GM23338 (cell line): ENCODE measurements around the gene TLNRD1. TPM values are rescaled to one million over a fixed set of nuclear protein-coding genes. Genes with fewer than 3 reads are reported as not detected.

Experiments
- ATAC-seq: fragments of 200-7000 bp; cut with Tn5 transposase; 3 replicates; pipeline ENCODE4 v1.9.1; 2020
- DNase-seq: peaks from one replicate; pipeline ENCODE4 v3.0.0-alpha.2; 2015; ENCODE audit warnings: low spot score
- H2AFZ ChIP-seq: fragments of 200-600 bp; sonication (generic); 2 replicates; pipeline ENCODE4 v1.8.0; 2016; ENCODE audit warnings: antibody characterized with exemption, mild to moderate bottlenecking, moderate library complexity
- H3F3A ChIP-seq: fragments of 200-600 bp; sonication (generic); replicated peaks from 2 replicates; pipeline ENCODE4 v1.8.0; 2017; ENCODE audit warnings: antibody characterized with exemption, mixed run types, low read depth
- H3K27ac ChIP-seq: fragments of 200-600 bp; sonication (generic); 2 replicates; pipeline ENCODE4 v1.6.1; 2016; ENCODE audit warnings: low read depth
- H3K27me3 ChIP-seq: fragments of 200-600 bp; sonication (generic); 2 replicates; pipeline ENCODE4 v1.8.0; 2016; ENCODE audit warnings: mild to moderate bottlenecking, mixed run types, moderate library complexity; ENCODE audit not compliant: insufficient read depth
- H3K36me3 ChIP-seq: fragments of 200-600 bp; sonication (generic); 2 replicates; pipeline ENCODE4 v1.8.0; 2016; ENCODE audit warnings: mild to moderate bottlenecking; ENCODE audit not compliant: insufficient read depth
- H3K4me1 ChIP-seq: fragments of 200-600 bp; sonication (generic); 2 replicates; pipeline ENCODE4 v1.8.0; 2016; ENCODE audit warnings: mild to moderate bottlenecking, moderate library complexity; ENCODE audit not compliant: insufficient read depth
- H3K4me2 ChIP-seq: fragments of 200-600 bp; sonication (generic); 2 replicates; pipeline ENCODE4 v1.7.1; 2017; ENCODE audit warnings: mixed run types
- H3K4me3 ChIP-seq: fragments of 200-600 bp; sonication (generic); 2 replicates; pipeline ENCODE4 v1.6.1; 2016; ENCODE audit warnings: mixed run types
- H3K79me2 ChIP-seq: fragments of 200-600 bp; sonication (generic); replicated peaks from 2 replicates; pipeline ENCODE4 v1.8.0; 2017; ENCODE audit warnings: mild to moderate bottlenecking; ENCODE audit not compliant: insufficient read depth
- H3K9me2 ChIP-seq: fragments of 200-600 bp; sonication (generic); 2 replicates; pipeline ENCODE4 v1.8.0; 2017; ENCODE audit not compliant: insufficient read depth
- H4K20me1 ChIP-seq: fragments of 200-600 bp; sonication (generic); replicated peaks from 2 replicates; pipeline ENCODE4 v1.8.0; 2017; ENCODE audit warnings: mild to moderate bottlenecking; ENCODE audit not compliant: insufficient read depth
- H3K27ac Mint-ChIP-seq: 2 replicates; pipeline ENCODE4 v1.8.0; 2020; ENCODE audit warnings: inconsistent platforms, mild to moderate bottlenecking, moderate library complexity, mixed read lengths
- H3K27me3 Mint-ChIP-seq: 3 replicates; pipeline ENCODE4 v1.8.0; 2022; ENCODE audit warnings: low read depth, mild to moderate bottlenecking, moderate library complexity, mixed read lengths, inconsistent platforms; ENCODE audit not compliant: insufficient read depth, poor library complexity
- H3K36me3 Mint-ChIP-seq: 3 replicates; pipeline ENCODE4 v1.8.0; 2021; ENCODE audit warnings: low read depth, mild to moderate bottlenecking, inconsistent platforms, moderate library complexity, mixed read lengths
- H3K4me1 Mint-ChIP-seq: 3 replicates; pipeline ENCODE4 v1.8.0; 2020; ENCODE audit warnings: mild to moderate bottlenecking, inconsistent platforms, mixed read lengths
- H3K4me3 Mint-ChIP-seq: 3 replicates; pipeline ENCODE4 v1.8.0; 2021; ENCODE audit warnings: moderate library complexity, mild to moderate bottlenecking, inconsistent platforms, mixed read lengths
- H3K9me3 Mint-ChIP-seq: 3 replicates; pipeline ENCODE4 v1.8.0; 2020; ENCODE audit warnings: moderate library complexity, mild to moderate bottlenecking, inconsistent platforms, mixed read lengths
- CREB1 ChIP-seq: fragments of 250-450 bp; sonication (Bioruptor Pico); IDR thresholded peaks from 2 replicates; pipeline ENCODE4 v1.5.0; 2020; ENCODE audit warnings: low read depth, mild to moderate bottlenecking, moderate library complexity
- CTCF ChIP-seq, 2 experiments: fragments of 200-600 bp in 1 of 2; sonication (generic) in 1 of 2; conservative IDR thresholded peaks; 2 replicates each; pipeline versions ENCODE4 v1.5.1 to v1.6.1; 2016 to 2017; ENCODE audit warnings: antibody characterized with exemption in 2 of 2, low read depth in 2 of 2, mild to moderate bottlenecking in 2 of 2, moderate library complexity in 1 of 2
- ETS1 ChIP-seq: IDR thresholded peaks from 2 replicates; pipeline ENCODE4 v1.6.1; 2016; ENCODE audit warnings: antibody characterized with exemption
- EZH2 ChIP-seq: fragments of 200-600 bp; sonication (generic); IDR thresholded peaks from one replicate; pipeline ENCODE4 v1.8.0; 2017; ENCODE audit warnings: antibody characterized with exemption, mild to moderate bottlenecking, low read depth; ENCODE audit not compliant: unreplicated experiment
- EZH2phosphoT487 ChIP-seq: fragments of 200-600 bp; sonication (generic); IDR thresholded peaks from one replicate; pipeline ENCODE4 v1.8.1; 2018; ENCODE audit warnings: antibody characterized with exemption; ENCODE audit not compliant: unreplicated experiment
- JUNB ChIP-seq: IDR thresholded peaks from one replicate; pipeline ENCODE4 v1.6.1; 2016; ENCODE audit warnings: antibody characterized with exemption; ENCODE audit not compliant: unreplicated experiment
- NANOG ChIP-seq: IDR thresholded peaks from 2 replicates; pipeline ENCODE4 v1.6.1; 2016; ENCODE audit warnings: antibody characterized with exemption, borderline replicate concordance
- POLR2AphosphoS5 ChIP-seq: IDR thresholded peaks from 2 replicates; pipeline ENCODE4 v1.6.1; 2016; ENCODE audit warnings: antibody characterized with exemption, low read depth
- REST ChIP-seq: IDR thresholded peaks from one replicate; pipeline ENCODE4 v1.6.1; 2018; ENCODE audit warnings: antibody characterized with exemption; ENCODE audit not compliant: unreplicated experiment
- STAT1 ChIP-seq: IDR thresholded peaks from one replicate; pipeline ENCODE4 v1.6.1; 2016; ENCODE audit warnings: antibody characterized with exemption; ENCODE audit not compliant: unreplicated experiment
- ZNF114 ChIP-seq: fragments of 250-450 bp; sonication (Bioruptor Pico); IDR thresholded peaks from 2 replicates; pipeline ENCODE4 v1.5.0; 2020; ENCODE audit warnings: mild to moderate bottlenecking, moderate library complexity
- ZNF331 ChIP-seq: fragments of 250-450 bp; sonication (Bioruptor Pico); IDR thresholded peaks from 2 replicates; pipeline ENCODE4 v1.5.0; 2020; ENCODE audit warnings: low read depth, mild to moderate bottlenecking, moderate library complexity
- ZNF462 ChIP-seq: fragments of 250-450 bp; sonication (Bioruptor Pico); IDR thresholded peaks from 2 replicates; pipeline ENCODE4 v1.5.0; 2020; ENCODE audit warnings: mild to moderate bottlenecking, moderate library complexity
- polyA plus RNA-seq: library from polyadenylated mRNA; unstranded; fragments of >200 nt; fragmentation: Nextera tagmentation; extraction: Ambion mirVana; gene quantifications from 2 replicates; pipeline ENCODE4 v1.2.1, GENCODE V29; 2016
- total RNA-seq: library from RNA; depleted of rRNA; stranded (reverse); fragments of >200 nt; shearing (Covaris generic); gene quantifications from 2 replicates; pipeline ENCODE4 v1.2.3, GENCODE V29; 2014

TLNRD1 gene
- total and polyA plus RNA-seq, 2 experiments from 2014 or later, result 6.7 to 27.3 TPM

GRCh38 chr15:81050259-81050658, 49.5 kb downstream of the TLNRD1 start:
- Histone ChIP-seq H3K27ac (no peak overlapping the region), H2AFZ (no peak overlapping the region)
- no peaks in the 10 kb centered on the region for H3K9me3 Mint-ChIP-seq

More at GRCh38 chr15:81050259-81050658, 49.5 kb downstream of the TLNRD1 start:
- Histone ChIP-seq H3K4me3 (no peak overlapping the region), H3F3A (no peaks in the 10 kb centered on the region), H3K4me1 (no peaks in the 10 kb centered on the region; the same call in 1 of the 2 replicates), H3K36me3 (no peaks in the 10 kb centered on the region), H4K20me1 (no peaks in the 10 kb centered on the region), H3K9me2 (no peaks in the 10 kb centered on the region), H3K4me2 (no peak overlapping the region), H3K79me2 (no peaks in the 10 kb centered on the region), H3K27me3 (no peaks in the 10 kb centered on the region)
- H3K27me3 Mint-ChIP-seq, result peaks cover 1% of the 10 kb centered on the region
- no peaks in the 10 kb centered on the region for H3K4me1 Mint-ChIP-seq
- DNase-seq (no peak), ATAC-seq (no peak)
- no peaks in the 10 kb centered on the region for H3K36me3 Mint-ChIP-seq
- no peak overlapping the region for H3K27ac Mint-ChIP-seq
- no peak overlapping the region for H3K4me3 Mint-ChIP-seq
- TF ChIP-seq ZNF462 (CRISPR knock-in tag), result no peak
- no peak for TF ChIP-seq JUNB
- no peak for TF ChIP-seq ZNF114 (CRISPR knock-in tag)
- TF ChIP-seq NANOG, result no peak
- no peak for TF ChIP-seq CTCF (conservative IDR thresholded peaks at IDR 0.05; ENCODE audit: low read depth in 2 of 2)
- no peak for TF ChIP-seq EZH2
- no peak for TF ChIP-seq ETS1
- TF ChIP-seq ZNF331 (CRISPR knock-in tag), result no peak
- TF ChIP-seq POLR2AphosphoS5, result no peak
- no peak for TF ChIP-seq EZH2phosphoT487
- TF ChIP-seq STAT1, result no peak
- no peak for TF ChIP-seq REST
- no peak for TF ChIP-seq CREB1
